Right atrium auricular region (tissue), 2 donors: Measurements from ENCODE around the gene EMCN. TPM values are rescaled to one million over a fixed set of nuclear protein-coding genes. Genes with fewer than 3 reads are reported as not detected.

Experiments
- DNase-seq: peaks from one replicate; pipeline ENCODE4 v3.0.0-alpha.2; 2019; ENCODE audit warnings: low spot score
- H3K27ac ChIP-seq, 2 donors: fragments of 200-600 bp; sonication (generic); 1 replicate in 1 of 2; 2 replicates in 1 of 2; pipeline ENCODE4 v1.5.1; 2016 to 2019
- H3K27me3 ChIP-seq, 2 donors: fragments of 200-600 bp; sonication (generic); one replicate each; pipeline versions ENCODE4 v1.5.1 to v1.6.0; 2017 to 2019
- H3K36me3 ChIP-seq: fragments of 200-600 bp; sonication (generic); one replicate; pipeline ENCODE4 v1.5.1; 2016
- H3K4me1 ChIP-seq, 2 donors: fragments of 200-600 bp; sonication (generic); one replicate each; pipeline versions ENCODE4 v1.5.1 to v1.6.0; 2017 to 2019
- H3K4me3 ChIP-seq, 2 donors: fragments of 200-600 bp; sonication (generic); 1 replicate in 1 of 2; 2 replicates in 1 of 2; pipeline ENCODE4 v1.5.1; 2017 to 2019; ENCODE audit warnings: mild to moderate bottlenecking in 1 of 2, moderate library complexity in 1 of 2
- H3K9me3 ChIP-seq, 2 donors: fragments of 200-600 bp; sonication (generic); one replicate each; pipeline ENCODE4 v1.5.1; 2019
- total RNA-seq, 2 donors: library from RNA; depleted of rRNA; stranded (reverse); fragments of >200 nt; gene quantifications; one replicate each; pipeline ENCODE4 v1.1.0, GENCODE V29; 2016
- TF ChIP-seq, protein P1 (sequence below), 2 donors: fragments of 200-600 bp; sonication (generic); IDR thresholded peaks; one replicate each; pipeline ENCODE4 v1.5.1; 2019; ENCODE audit warnings: antibody characterized with exemption in 2 of 2

EMCN gene
- total RNA-seq, 2 donors from 2014 or later: 41.2 to 66.4 TPM

DNA sequence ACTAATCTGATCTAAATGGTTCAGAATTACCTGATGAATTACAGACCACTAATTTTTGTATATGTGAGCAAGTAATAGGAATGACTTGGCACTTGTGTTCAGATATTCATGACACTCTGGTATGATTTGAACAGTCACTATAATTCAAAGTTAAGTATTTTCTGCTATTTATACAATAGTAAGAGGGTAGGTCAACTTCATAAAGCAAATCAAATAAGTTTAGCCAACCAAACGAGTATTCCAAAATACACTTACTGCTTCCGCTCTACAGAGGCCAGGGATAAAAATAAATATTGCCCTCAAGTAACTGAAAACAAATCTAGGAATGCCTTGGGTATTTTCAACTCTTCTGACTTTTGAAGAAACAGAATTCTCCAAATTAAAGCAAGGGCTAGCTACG lies 9.1 kb downstream of the EMCN start:
- Histone ChIP-seq H3K9me3 (no peaks in the 10 kb centered on the region), H3K27me3 (peaks cover 0 to 3% of the 10 kb centered on the region in 2 donors), H3K27ac (no peak overlapping the region), H3K36me3 (no peaks in the 10 kb centered on the region), H3K4me3 (no peak overlapping the region), H3K4me1 (no peaks in the 10 kb centered on the region)
- no peak for DNase-seq
- TF ChIP-seq, protein P1, sequence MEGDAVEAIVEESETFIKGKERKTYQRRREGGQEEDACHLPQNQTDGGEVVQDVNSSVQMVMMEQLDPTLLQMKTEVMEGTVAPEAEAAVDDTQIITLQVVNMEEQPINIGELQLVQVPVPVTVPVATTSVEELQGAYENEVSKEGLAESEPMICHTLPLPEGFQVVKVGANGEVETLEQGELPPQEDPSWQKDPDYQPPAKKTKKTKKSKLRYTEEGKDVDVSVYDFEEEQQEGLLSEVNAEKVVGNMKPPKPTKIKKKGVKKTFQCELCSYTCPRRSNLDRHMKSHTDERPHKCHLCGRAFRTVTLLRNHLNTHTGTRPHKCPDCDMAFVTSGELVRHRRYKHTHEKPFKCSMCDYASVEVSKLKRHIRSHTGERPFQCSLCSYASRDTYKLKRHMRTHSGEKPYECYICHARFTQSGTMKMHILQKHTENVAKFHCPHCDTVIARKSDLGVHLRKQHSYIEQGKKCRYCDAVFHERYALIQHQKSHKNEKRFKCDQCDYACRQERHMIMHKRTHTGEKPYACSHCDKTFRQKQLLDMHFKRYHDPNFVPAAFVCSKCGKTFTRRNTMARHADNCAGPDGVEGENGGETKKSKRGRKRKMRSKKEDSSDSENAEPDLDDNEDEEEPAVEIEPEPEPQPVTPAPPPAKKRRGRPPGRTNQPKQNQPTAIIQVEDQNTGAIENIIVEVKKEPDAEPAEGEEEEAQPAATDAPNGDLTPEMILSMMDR (IDR thresholded peaks at IDR 0.05): no peak

DNA sequence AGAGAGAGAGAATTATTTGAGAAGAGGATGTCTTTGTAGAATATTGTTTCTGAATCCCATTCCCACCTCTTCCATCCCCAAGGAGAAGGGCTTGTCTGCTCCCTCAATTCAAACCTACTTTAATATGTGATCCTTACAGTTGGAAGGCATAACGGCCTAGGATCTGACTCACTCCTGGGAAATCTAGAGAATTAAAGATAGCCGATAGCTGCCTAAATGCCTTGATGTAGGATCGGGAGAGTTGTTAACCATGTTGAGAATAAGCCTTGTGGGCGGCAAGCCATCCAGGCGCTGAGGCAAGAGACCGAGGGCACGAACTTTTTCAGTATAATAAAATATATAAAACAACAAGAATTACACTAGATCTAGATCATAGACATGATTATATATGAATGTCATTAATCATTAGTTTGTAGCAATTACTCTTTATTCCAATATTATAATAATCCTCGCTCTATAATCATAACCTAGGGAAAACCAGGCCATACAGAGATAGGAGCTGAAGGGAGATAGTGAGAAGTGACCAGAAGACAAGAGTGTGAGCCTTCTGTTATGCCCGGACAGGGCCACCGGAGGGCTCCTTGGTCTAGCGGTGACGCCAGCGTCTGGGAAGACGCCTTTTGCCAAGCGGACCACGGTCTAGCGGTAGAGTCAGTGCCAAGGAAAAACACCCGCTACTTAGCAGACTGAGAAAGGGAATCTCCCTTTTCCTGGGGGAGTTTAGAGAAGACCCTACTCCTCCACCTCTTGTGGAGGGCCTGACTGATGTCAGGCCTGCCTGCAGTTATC lies 13.5 kb downstream of the EMCN start:
- no peak overlapping the region for H3K4me3 ChIP-seq
- H3K4me1 ChIP-seq: no peaks in the 10 kb centered on the region
- no peaks in the 10 kb centered on the region for H3K9me3 ChIP-seq
- H3K27ac ChIP-seq: no peak overlapping the region
- no peaks in the 10 kb centered on the region for H3K36me3 ChIP-seq
- no peaks in the 10 kb centered on the region for H3K27me3 ChIP-seq
- DNase-seq: no peak
- TF ChIP-seq, protein P1 (IDR thresholded peaks at IDR 0.05): no peak

DNA sequence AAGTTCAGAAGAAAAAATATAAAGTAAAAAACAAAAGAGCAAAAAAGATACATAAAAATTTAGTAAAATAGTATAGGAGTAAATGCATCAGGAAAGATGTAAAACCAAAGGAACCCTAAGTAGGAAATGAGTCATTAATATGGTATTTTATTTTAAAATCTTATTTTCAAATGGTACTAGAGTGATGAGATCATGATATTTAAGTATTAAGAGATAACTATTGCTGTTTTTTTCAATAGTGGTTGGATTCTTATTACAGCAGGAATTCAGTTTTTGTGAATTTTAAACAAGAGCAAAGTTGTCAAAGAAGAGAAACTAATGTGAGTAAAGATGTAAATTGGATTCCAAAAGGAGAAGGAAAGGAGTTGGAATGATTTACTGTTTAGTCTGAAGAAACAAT lies 20.0 kb downstream of the EMCN start:
- no peaks in the 10 kb centered on the region for H3K36me3 ChIP-seq
- DNase-seq: no peak
- H3K27ac ChIP-seq: no peak overlapping the region
- H3K9me3 ChIP-seq: no peaks in the 10 kb centered on the region
- TF ChIP-seq, protein P1 (IDR thresholded peaks at IDR 0.05): no peak
- no peaks in the 10 kb centered on the region for H3K4me1 ChIP-seq
- H3K4me3 ChIP-seq: no peak overlapping the region
- H3K27me3 ChIP-seq: no peaks in the 10 kb centered on the region

DNA sequence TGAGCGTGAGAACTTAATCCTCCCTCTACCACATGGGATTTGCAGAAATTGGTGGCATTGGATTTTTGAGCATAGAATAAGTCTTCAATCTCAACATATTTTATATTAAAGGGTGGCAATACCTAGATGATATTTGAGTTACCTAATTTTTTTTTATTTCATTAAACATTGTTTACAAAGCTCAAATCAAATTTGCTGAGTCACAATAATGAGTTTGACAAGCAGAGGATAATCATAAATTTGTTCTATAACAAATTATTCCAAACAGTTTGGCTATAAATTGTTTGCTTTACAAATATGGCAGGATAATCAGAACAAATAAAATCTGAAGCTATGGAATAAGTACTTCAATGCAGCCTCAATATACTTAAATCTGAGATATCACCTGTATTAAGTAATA lies 22.7 kb downstream of the EMCN start:
- H3K27me3 ChIP-seq: no peaks in the 10 kb centered on the region
- no peaks in the 10 kb centered on the region for H3K4me1 ChIP-seq
- no peak overlapping the region for H3K4me3 ChIP-seq
- no peak overlapping the region for H3K27ac ChIP-seq
- DNase-seq: no peak
- H3K36me3 ChIP-seq: no peaks in the 10 kb centered on the region
- TF ChIP-seq, protein P1 (IDR thresholded peaks at IDR 0.05): no peak
- H3K9me3 ChIP-seq: peaks cover 0 to 19% of the 10 kb centered on the region in 2 donors

DNA sequence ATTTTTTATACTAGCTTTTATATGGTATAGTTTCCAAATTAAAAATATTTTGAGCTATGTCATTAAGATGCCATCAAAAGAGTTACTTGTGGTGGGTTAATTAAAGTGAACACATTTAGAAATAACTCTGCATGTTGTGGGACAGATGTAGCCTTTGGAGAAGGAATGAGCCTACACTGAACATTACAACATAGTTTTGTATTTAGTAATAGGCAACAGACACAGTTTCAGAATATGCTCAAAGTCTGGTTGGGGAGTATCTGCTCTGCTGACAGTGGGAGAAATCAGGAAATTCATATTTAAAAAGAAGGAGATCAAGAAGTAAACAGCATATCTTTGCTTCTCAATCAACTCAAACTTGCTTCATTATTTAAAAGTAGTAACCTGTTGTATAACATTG lies 23.7 kb downstream of the EMCN start:
- no peak overlapping the region for H3K27ac ChIP-seq
- no peaks in the 10 kb centered on the region for H3K36me3 ChIP-seq
- DNase-seq: no peak
- H3K4me1 ChIP-seq: no peaks in the 10 kb centered on the region
- TF ChIP-seq, protein P1 (IDR thresholded peaks at IDR 0.05): no peak
- H3K27me3 ChIP-seq: no peaks in the 10 kb centered on the region
- H3K9me3 ChIP-seq: peaks cover 0 to 19% of the 10 kb centered on the region in 2 donors
- H3K4me3 ChIP-seq: no peak overlapping the region

DNA sequence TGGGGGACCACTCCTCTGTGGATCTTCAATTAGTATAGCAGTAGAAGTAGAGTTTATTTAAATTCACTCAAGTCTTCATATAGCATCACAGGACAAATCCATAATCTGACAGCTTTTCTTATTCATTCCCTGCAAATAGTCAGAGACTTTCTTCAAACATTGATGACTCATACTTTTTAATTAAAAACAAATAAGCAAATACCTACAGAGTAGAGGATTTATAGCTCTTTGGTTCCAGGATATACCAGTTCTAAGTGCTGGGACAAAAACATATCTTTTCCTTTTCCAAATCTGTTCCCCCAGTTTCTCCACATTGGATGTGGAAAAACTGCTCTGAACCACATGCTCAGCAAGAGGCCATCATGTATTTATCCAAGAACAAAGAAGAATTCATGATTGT lies 24.1 kb downstream of the EMCN start:
- no peaks in the 10 kb centered on the region for H3K4me1 ChIP-seq
- H3K4me3 ChIP-seq: no peak overlapping the region
- H3K36me3 ChIP-seq: no peaks in the 10 kb centered on the region
- H3K27me3 ChIP-seq: no peaks in the 10 kb centered on the region
- DNase-seq: no peak
- peaks cover 0 to 19% of the 10 kb centered on the region in 2 donors for H3K9me3 ChIP-seq
- H3K27ac ChIP-seq: no peak overlapping the region
- TF ChIP-seq, protein P1 (IDR thresholded peaks at IDR 0.05): no peak
